Measurements from ENCODE around the gene MKKS. TPM values are rescaled to one million over a fixed set of nuclear protein-coding genes. Genes with fewer than 3 reads are reported as not detected.
A peak's percentile ranks its signal among the peaks of the same experiment; 100 is the strongest.

MKKS gene
- total and polyA plus RNA-seq, 2 of the 13 experiments (the other 11 are each of a cell fraction or from before 2014, with no cell fraction given), result 26.7 to 34.5 TPM

GRCh38 chr20:10433014-10433622 is 904 bp downstream of the MKKS start (continued):
- no peak for TF ChIP-seq ZNF576 (CRISPR knock-in tag; IDR thresholded peaks at IDR 0.05)
- no peak for TF ChIP-seq NFRKB (IDR thresholded peaks at IDR 0.05)
- no peak for TF ChIP-seq PCBP2 (optimal IDR thresholded peaks at IDR 0.05; ENCODE audit: low read depth, low read length, poor library complexity, severe bottlenecking)
- no peak for TF ChIP-seq HHEX (CRISPR knock-in tag; IDR thresholded peaks at IDR 0.05)
- 0 out of 2 replicates have a peak, but pooled peaks have one; percentile 6 for TF ChIP-seq PRDM10 (CRISPR knock-in tag; IDR thresholded peaks at IDR 0.05; ENCODE audit: low read depth)
- no peak for TF ChIP-seq KAT2B (IDR thresholded peaks at IDR 0.05; ENCODE audit: borderline replicate concordance, low read depth, low read length)

GRCh38 chr20:10432079-10432478 is 1.9 kb downstream of the MKKS start:
- peak overlapping the region; percentile 80 for H3K4me2 ChIP-seq (ENCODE audit: low read depth, low read length)
- H3K9me3 ChIP-seq (ENCODE audit: low read length), result no peaks in the 10 kb centered on the region
- peaks cover 74% of the 10 kb centered on the region for H3K4me1 ChIP-seq (ENCODE audit: insufficient read depth, low read length)
- 0 out of 2 replicates have a peak overlapping the region, but pooled peaks have one; percentile 2 for H3K9ac ChIP-seq (ENCODE audit: insufficient read depth, low read depth, low read length)
- no peak overlapping the region for H2AFZ ChIP-seq (ENCODE audit: low read length)
- BruUV-seq (replicated peaks), result TSS peak; percentile 27
- POLR2A ChIA-PET, result interaction anchor here (1.1 kb wide), 1 partner anchor 116 kb away, joined by 3 read pairs; no protein-coding TSS in a partner anchor
- no peaks in the 10 kb centered on the region; a peak in 1 of 5 replicates for H3K27me3 ChIP-seq (ENCODE audit: control insufficient read depth in 1 of 2, insufficient read depth in 2 of 2, low read length in 2 of 2)
- peak overlapping the region; percentile 33 for H3K27ac ChIP-seq (ENCODE audit: extremely low read length, insufficient read depth, low read length)
- peaks cover 15% of the 10 kb centered on the region for H4K20me1 ChIP-seq (ENCODE audit: insufficient read depth, low read length)
- CTCF ChIA-PET (ENCODE audit: low intra/inter-chr PET ratio, low total read pairs), result no interaction called here
- ATAC-seq (no peak), FAIRE-seq (no peak), DNase-seq (ENCODE audit: low spot score) (no peak)
- peaks cover 82% of the 10 kb centered on the region for H3K79me2 ChIP-seq (ENCODE audit: insufficient read depth, low read length)
- in situ Hi-C loops (cut with HindIII; ENCODE audit: extremely low pct_ligation_motif_present, low pct_unique_long_range_greater_than_20kb), result loop anchor here (5.0 to 25.0 kb wide), 3 partner anchors 110 to 1105 kb away; no protein-coding TSS in a partner anchor
- 86% methylated on average over 1 of the region's 1 CpG for WGBS (ENCODE audit: low lambda C conversion rate)
- H3K4me3 ChIP-seq (replicated peaks in 1 of 3; ENCODE audit: insufficient read depth in 1 of 3, low read depth in 2 of 3, low read length in 3 of 3), result no peak overlapping the region; a peak in 1 of 6 replicates
- peaks cover 0 to 5% of the 10 kb centered on the region in 2 experiments; a peak in 1 of 5 replicates for H3K36me3 ChIP-seq (replicated peaks in 1 of 2; ENCODE audit: control insufficient read depth in 1 of 2, insufficient read depth in 2 of 2, low read length in 2 of 2)
- intact Hi-C loops (cut with micrococcal nuclease; ENCODE audit: unreplicated experiment), result loop anchor here (10.0 kb wide), 2 partner anchors 203 to 843 kb away; no protein-coding TSS in a partner anchor
- TF ChIP-seq ZBED4 (CRISPR knock-in tag; IDR thresholded peaks at IDR 0.05; ENCODE audit: borderline replicate concordance) (no peak), NFIB (CRISPR knock-in tag; IDR thresholded peaks at IDR 0.05; ENCODE audit: borderline replicate concordance) (0 out of 2 replicates have a peak, but pooled peaks have one; percentile 51), ZMYM2 (CRISPR knock-in tag; IDR thresholded peaks at IDR 0.05) (0 out of 2 replicates have a peak, but pooled peaks have one; percentile 34), RFXANK (CRISPR knock-in tag; IDR thresholded peaks at IDR 0.05) (no peak), SMARCC2 (IDR thresholded peaks at IDR 0.05) (no peak), TBX2 (CRISPR knock-in tag; IDR thresholded peaks at IDR 0.05; ENCODE audit: borderline replicate concordance) (peak; percentile 56), THAP8 (CRISPR knock-in tag; IDR thresholded peaks at IDR 0.05; ENCODE audit: borderline replicate concordance) (no peak), PAF1 (CRISPR knock-in tag; IDR thresholded peaks at IDR 0.05) (no peak)

Measured in HepG2 (cell line).